Inflammatory macrophage (primary cell): Measurements from ENCODE around the gene TBC1D19.

Source experiments
- DNase-seq, 2 donors: peaks; one replicate each; pipeline ENCODE4 v3.0.0-alpha.2; 2020 to 2022

Gene TBC1D19

DNA sequence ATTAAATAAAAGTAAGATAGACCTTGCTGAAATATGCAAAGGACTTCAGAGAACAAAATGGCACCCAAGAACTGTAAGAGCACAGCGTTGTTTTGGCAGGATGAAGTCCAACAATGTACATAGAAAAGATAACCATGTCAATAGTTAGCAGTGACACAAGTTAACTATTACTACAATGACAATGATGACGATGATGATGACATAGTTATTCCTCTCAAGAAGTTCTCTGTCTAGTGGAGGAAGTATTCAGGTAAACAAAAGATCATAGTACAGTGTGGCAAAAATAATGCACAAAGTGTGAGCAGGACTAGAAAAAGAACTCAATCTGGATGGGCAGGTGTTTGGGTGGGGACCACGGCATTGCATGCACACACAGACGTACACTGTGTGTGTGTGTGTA is 201.4 kb downstream of the TBC1D19 start:
- DNase-seq: no peak

DNA sequence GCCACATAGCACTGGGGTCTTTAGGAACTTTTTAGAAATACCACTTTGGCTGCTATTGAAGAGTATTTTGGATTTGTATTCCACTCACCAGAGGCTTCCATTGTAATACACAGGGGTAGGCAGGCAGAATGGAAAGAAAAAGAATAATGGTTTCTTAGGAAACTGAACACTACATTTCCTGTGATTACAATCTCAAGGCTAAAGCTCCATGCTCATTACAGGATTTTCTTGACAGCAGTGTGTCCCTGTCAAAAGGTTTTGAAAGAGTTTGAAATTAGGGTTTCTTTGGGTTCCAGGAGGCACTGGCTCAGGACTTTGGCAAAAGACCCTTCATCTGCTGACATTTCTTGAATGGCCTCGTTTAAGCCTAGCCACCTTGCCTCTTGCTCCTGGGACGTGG is 201.9 kb downstream of the TBC1D19 start:
- DNase-seq: no peak

DNA sequence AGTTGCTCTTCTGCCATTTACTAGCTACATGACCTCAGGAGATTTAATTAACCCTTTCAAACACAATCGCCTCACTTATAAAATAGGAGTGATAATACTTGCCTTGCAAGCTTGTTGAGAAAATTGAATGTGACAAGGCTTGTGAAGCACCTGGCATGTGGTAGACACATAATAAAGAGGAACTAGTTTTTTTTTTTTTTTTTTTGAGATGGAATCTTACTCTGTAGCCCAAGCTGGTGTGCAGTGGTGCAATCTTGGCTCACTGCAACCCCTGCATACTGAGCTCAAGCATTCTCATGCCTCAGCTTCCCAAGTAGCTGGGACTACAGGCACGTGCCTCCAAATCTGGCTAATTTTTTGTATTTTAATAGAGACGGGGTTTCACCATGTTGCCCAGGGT is 203.0 kb downstream of the TBC1D19 start:
- DNase-seq: peak in 1 of 2 donors; percentile 28

DNA sequence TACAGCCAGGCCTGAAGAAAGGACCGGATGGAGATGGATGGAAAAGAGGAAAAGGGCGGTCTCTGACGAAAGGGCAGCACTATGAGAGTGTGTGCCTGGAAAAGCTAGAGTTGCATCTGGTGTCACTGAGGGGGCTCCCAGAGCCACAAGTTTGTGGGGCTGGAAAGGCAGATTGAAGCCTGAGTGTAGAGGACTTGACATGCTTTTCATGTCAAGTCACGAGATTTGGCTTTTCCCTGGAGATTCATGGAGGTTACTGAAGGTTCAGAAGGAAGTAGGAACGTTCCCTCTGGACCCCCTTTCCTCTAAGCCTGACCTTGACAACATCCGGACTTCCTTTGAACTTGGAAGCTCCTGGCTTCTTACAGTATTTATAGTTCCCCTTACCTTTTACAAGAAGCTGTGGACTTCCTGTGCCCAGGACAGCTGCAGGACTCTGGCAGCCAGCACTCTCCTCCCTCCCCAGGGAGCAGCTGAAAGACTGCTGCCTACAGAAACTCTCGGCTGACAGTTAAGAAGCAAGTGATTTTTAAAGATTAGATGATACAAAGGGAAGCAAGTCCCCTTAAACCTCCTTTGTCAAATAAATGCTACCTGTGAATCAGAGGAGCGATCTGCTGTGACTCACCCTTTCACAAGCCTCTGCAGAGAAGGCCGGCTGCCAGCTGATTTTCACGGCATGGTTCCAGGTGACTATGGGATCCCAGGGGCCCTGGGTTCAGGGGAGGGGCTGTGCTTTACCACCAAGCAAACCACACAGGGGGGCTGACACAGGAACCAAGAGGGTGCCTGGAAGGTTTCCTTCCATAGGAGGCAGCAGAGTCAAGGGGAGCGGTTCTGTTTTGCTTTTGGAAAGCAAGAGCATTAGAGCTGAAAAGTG is 203.8 kb downstream of the TBC1D19 start:
- DNase-seq: no peak

DNA sequence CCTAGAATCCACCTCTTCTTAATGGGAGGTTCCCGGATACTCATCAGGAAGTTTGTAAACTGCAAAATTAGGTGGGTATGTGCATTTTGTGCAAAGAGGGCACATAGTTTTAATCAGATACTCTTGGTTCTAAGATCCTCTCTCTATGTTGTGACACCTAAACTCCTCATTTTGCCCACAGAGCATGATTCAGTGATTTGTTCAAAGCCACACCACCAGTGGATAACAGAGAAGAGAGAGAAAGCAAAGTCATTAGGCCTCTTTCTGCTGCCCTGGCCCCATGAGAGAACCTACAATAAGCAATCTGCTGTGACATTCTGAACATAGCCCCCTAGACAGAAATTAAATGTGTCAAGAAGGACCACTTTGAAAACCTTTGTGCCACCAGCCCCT is 204.5 kb downstream of the TBC1D19 start:
- no peak for DNase-seq

DNA sequence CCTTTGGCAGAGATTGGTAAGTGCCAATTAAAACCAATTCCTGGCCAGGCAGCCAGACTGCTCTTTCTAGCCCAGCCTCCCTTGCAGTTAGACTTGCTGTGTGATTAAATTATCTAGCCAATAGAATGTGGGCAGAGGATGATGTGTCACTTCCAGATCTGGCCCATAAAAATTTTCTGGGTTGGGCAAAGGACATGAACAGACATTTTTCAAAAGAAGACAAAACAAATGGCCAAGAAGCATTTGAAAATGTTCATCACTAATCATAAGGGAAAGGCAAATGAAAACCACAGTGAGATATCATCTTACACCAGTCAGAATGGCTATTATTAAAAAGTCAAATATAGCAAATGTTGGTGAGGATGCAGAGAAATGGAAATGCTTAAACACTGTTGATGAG is 205.3 kb downstream of the TBC1D19 start:
- DNase-seq: no peak

DNA sequence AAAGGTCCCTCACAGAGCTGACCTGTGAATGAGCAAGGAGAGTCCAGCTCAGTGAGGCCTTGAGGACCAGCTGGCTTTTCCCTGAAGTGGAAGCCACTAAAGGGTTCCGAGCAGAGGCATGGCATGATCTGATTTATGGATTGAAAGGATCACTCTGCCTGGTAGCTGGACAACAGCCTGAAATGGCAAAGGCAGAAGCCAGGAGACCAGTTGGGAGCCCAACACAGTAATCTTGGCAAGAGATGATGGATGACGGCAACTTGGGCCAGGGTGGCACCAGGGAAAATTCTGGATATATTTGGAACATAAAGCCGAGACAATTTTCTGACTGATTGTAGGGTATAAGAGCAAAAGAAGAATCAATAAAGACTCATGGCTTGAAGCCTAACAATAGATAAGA is 207.5 kb downstream of the TBC1D19 start:
- no peak for DNase-seq

DNA sequence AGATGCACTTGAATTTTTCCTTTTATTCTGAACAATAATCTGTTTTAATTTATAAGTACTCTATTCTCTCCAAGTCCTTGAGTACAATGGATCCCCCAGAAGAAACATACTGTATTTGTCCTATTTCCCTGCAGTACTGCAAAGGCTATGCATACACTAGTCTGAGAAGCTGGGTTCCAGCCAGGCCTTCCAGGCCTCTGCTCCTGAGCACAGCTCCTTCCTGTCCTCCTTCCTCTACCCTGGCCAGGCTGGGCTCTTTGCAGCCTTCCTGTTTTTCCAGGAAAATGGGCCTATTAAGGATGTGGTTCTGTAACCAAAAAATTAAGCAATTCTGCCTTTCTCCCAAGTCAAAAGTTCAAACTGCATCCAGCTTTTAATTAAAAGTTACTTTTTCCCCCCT is 208.8 kb downstream of the TBC1D19 start:
- DNase-seq: peak in 1 of 2 donors; percentile 22

DNA sequence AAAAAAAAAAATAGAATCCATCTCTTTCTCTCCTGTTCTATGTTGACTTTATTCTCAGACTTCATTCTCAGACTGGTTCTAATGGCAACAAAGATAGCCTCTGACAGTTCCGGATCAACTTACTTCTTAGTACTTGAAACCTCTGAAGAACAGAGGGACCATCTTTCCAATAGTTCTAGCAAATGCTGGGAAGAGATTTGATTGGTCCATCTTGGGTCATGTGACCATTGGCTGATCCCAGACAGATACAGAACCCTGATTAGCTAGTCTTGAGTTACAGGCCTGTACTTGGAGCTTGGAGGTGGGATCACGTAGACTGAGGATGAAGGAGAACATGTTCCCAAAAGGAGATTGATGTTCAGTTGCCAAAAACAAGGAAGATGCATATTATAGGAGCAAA is 209.9 kb downstream of the TBC1D19 start:
- DNase-seq: no peak

DNA sequence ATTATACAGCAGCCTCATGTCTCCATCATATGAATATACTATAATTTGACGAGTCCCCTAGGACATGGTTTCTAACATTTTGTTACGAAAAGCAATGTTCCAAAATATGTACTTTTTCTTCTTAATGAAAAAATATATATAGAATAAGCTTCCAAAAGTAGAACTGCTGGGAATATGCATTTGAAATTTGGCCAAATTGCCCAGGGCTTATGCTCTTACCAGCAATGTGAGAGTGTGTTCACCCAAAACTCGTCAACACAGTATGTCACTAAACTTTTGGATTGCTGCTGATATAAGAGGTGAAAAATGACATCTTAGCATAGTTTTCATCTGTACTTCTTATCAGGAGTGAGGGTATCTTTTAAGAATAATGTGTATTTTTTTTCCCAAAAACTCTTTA is 212.2 kb downstream of the TBC1D19 start:
- no peak for DNase-seq

DNA sequence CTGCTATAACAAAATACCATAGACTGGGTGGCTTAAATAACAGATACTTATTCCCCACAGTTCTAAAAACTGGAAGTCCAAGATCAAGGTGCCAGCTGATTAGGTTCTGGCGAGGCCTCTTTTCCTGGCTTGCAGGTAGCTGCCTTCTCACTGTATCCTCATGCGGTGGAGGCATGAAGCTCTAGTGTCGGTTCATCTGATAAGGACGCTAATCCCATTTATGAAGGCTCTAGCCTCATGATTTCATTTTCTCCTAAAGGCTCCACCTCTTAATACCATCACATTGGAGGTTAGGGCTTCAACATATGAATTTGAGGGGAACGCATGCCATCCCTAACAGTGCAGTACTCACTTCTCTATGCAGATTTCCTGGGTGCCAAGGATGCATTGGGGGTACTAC is 218.9 kb downstream of the TBC1D19 start:
- DNase-seq: no peak

DNA sequence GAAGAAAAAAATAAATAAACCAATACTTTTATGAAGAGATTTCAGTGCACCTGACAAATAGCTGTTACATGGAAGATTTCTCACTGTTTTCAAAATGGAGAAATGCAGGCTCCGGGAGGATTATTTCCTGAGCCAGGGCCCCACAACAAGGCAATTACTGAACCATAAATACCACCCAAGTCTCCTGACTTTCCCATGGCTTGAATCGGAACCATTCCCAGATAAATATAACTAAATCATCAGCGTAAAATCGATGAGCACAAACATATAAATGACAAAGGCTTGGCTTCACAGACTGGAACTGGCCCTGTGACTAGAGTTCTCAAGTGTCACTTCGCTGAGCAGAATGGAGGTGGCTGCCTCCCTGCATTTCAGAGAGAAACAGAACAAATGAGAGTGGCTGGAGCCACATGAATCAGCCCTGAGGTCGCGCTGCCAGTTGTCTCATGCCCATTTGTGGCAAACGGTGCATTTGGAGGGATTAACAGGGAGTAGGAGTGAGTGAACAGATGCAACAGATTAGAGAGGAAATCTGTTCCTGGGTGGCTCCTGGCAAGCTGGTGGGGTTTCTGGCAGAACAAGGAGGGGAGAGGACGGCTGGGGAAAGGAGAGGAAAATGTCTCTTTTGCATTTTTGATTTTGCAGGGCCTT is 219.5 kb downstream of the TBC1D19 start:
- no peak for DNase-seq

DNA sequence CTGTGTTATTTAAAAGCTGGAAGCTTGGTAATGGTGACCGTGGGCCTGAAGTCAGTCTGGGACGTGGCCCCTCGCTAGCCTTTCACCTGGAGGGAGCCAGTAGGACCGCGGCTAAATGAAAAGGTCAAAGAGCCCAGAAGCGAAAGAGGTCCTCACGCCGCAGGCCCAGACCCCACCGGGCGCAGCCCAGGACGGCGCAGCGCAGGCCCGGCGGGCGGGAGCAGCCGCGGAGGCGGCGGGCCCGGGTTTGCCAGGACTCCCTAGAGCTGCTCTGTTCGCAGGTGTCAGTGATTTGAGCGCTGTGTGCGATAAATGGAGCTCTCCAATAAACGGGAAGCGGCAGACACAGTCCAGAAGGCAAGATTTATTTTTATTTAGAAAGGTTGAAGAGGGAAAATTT is 220.6 kb downstream of the TBC1D19 start:
- no peak for DNase-seq

DNA sequence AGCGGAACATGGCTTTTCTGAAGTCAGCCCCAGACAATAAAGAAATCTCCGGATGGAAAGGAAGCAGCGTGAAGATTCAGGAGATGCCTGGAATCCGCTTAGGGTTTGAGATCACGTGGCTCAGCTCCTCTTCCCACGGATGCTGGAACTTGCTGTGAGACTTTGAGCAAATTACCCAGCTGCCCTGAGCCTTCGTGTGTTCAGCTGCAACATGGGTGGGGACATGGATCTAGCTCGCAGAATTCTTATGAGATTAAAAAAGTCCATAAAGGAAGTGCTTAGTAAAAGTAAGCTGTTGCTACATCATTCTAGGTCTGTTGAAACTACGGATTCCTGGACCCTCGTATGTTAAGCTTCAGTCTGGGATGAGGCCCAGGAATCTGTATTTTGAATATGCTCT is 221.0 kb downstream of the TBC1D19 start:
- no peak for DNase-seq
